Measurements from ENCODE around the gene DLX6.

DNA sequence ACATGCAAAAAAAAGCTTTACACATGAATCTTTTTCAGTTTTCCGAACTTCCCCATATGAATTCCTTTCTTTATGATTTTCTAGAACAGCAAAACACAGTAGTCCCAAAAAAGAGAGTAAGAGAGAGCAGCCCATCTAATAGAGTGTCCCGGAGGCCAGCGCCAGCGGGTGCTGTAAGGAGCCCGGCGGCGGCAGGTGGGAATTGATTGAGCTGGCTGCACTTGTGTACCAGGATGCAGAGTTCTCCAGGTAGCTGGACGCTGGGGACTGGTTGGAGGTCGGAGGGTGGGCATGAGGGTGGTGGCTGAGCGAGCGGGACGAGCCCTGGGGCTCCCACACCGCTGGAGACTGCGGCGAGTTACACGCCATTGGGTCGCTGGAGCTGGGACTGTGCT lies 15.2 kb downstream of the DLX6 start:
- TF ChIP-seq POLR2A (IDR thresholded peaks at IDR 0.05) = no peak
- TF ChIP-seq, protein P1, sequence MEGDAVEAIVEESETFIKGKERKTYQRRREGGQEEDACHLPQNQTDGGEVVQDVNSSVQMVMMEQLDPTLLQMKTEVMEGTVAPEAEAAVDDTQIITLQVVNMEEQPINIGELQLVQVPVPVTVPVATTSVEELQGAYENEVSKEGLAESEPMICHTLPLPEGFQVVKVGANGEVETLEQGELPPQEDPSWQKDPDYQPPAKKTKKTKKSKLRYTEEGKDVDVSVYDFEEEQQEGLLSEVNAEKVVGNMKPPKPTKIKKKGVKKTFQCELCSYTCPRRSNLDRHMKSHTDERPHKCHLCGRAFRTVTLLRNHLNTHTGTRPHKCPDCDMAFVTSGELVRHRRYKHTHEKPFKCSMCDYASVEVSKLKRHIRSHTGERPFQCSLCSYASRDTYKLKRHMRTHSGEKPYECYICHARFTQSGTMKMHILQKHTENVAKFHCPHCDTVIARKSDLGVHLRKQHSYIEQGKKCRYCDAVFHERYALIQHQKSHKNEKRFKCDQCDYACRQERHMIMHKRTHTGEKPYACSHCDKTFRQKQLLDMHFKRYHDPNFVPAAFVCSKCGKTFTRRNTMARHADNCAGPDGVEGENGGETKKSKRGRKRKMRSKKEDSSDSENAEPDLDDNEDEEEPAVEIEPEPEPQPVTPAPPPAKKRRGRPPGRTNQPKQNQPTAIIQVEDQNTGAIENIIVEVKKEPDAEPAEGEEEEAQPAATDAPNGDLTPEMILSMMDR (IDR thresholded peaks at IDR 0.05) = no peak
